NT2/D1 (cell line): ENCODE data around the gene ADAM19.

ENCODE experiments used
- YY1 ChIP-seq: IDR thresholded peaks from 2 replicates; pipeline ENCODE4 v1.6.1; 2011; ENCODE audit not compliant: insufficient read length, insufficient read depth
- ZNF274 ChIP-seq: IDR thresholded peaks from 2 replicates; pipeline ENCODE4 v1.6.1; 2011; ENCODE audit warnings: mild to moderate bottlenecking, low read depth, low read length

- TF ChIP-seq YY1 (no peak), ZNF274 (no peak)
Measured at GRCh38 chr5:157548513-157549282, 26.9 kb downstream of the ADAM19 start.
